ENCODE data around the gene IGF2BP3.

Gene IGF2BP3

DNA sequence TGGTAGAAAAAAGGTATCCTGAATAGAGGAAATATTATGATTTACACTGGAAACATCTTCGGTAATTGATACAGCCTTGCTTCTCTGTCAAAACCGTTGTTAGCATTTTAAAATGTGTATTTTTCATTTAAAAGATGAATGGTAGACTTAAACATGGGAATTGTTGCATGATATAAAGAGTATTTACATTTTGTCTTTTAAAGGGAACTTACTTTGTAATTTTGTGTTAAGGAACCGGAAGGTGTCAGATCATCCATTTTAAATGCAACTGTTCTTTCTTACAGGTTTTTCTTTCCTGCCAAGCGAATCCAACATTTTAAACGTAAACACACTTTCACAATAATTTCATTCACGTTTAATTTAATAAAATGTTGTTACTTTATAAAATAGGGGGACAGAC is 1.8 kb upstream of the IGF2BP3 start:
- peak; percentile 42 for DNase-seq (ENCODE audit: low spot score)

GRCh38 chr7:23471106-23471859 is 992 bp upstream of the IGF2BP3 start:
- peak; percentile 81 for DNase-seq (ENCODE audit: low spot score)

- DNase-seq (ENCODE audit: low spot score) = peak; percentile 41
These were observed 385 bp downstream of the IGF2BP3 start for GRCh38 chr7:23469961-23470250.

DNA sequence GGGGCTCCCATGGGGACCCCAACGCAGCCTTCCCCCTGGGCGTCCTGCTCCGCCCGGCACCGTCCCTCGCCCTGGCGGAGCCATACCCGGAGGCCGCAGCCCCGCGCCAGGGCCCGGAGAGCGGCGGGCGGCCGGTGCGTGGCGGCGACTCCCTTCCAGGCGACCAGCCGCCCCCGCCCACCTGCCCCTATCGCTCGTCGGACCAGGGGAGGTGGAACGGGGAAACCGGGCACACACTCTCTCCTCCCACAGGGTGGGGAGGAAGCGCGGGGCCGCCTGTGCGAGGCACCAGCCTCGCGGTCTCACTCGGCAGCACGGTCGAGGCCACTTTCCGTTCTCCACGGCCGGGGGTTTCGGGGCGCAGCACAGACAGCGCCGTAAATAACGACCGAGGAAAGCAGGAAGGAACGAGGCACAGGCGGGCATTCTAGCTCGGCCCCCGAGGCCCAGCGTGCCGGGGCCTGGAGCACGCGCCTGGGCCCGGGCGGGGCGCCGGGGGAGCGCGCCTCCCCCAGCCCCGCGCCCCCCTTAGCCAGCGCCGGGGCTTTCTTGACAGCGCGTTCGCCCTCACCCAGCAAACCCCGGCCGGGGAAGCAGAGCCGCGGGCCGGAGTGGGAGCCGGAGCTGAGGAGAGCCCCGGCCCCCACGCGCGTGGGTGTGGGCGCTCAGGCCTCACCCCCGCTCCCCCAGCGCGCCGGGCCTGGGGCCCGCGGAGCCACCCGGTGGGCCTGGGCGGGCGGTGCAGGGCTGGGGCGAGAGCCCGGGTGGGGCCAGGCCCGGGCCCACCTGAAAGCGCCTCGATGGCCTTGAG is 936 bp downstream of the IGF2BP3 start:
- DNase-seq (ENCODE audit: low spot score) = peak; percentile 69

DNA sequence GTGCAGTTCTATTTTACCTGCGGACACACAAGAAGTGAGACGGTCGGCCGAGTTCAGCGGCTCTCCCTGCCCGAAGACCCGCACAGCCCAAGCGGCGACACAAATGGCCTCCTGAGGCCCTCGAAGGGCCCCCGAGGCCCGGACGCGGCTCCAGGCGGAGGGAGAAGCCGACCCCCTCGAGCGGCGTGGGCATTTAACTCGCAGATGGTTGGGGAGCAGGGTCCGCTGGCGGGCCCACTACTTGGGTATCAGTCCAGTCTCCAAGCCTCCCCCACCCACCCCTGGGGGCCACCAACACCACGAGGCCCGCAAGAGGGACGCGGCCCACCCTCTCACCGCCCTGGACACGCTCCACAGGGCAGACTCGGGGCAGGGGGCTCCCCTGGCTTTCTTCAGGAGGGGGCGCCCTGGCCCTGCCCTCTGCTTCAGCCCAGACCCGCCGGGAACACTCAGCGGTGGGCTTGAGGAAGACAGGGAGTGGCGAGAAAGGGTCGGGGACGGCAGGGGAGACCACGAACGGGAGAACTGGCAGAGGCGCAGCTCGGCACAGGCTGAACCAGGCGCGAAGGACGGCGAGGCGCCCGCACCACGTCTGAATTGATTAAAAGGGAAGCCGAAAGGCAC is 1.7 kb downstream of the IGF2BP3 start:
- DNase-seq (ENCODE audit: low spot score) = peak; percentile 46

DNA sequence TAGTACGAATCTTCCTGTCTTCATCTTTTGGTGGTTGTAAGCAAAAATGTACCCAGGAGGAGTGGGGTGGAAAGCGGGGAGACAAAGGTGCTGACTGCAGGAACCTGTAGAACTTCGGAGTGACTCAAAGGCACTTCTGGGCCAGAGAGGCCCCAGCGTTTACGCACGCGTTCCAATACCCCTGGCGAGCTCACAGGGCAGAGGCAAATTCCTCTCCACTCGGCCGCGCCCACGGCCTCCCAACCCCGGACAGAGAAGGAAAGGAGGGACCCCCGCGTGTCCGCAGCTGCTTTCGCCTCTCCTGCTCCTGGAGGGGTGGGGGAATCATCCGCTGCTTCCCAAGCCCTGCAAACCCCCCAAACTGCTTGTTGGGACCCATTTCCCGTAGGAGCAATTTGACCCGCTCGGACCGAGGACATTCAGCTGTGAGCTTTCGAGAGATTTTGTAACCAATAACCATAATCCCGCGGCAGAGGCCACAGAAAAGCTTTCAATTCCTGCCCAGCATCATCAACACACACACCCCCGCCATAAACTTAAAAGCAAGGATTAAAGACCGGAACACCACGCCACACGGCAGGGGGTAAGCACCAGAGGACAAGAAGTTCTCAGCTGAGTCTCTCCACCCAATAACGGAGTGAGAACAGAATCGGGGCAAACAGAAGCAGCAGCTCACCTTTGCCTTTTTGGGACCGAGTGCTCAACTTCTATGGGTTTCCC is 2.3 kb downstream of the IGF2BP3 start:
- peak; percentile 93 for DNase-seq (ENCODE audit: low spot score)

DNA sequence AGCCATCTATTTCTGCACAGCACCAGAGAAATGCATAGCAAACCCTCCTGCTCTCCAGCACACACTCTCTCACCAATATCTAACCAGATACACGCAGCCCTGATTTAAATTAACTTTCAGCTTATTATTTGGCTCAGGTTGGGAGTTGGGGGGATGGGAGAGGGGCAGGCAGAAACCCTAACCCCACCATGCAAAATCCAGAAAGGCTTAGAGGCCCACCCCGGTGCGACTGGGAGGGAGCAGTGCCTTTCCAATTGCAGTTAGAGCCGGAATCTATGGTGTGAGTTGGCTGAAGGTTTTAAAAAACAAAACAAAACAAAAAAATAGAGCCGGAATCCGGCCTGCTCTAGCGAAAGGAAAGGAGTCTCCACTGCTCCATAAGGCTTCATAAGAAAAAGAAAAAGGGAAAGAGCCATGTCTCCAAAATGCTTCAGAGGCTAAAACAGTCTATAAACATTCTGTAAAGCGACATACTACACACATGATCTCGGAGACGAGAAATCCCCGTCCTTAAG is 2.9 kb downstream of the IGF2BP3 start:
- peak; percentile 28 for DNase-seq (ENCODE audit: low spot score)

GRCh38 chr7:23462846-23463245 is 7.4 kb downstream of the IGF2BP3 start:
- DNase-seq (ENCODE audit: low spot score) = no peak

- no peak for DNase-seq (ENCODE audit: low spot score)
These were observed 12.2 kb downstream of the IGF2BP3 start for GRCh38 chr7:23458044-23458443.

DNA sequence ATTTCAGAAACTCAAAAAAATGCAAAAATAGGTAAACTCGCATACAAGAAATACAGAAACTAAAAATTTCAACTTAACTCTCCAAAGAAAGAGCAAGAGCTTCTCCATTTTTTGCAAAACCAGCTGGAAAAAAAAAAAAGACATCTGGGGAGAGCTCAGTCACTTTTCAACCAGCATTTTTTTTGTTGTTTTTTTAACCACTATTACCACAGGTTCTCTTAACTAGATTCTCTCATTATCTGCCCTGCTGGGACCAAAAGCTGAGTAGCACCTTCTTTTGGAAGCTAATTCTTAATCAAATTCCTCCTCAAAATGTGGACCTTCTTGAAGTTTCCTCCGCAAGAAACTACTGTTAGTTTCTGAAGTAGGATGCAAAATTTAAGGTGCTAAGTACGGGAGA is 14.2 kb downstream of the IGF2BP3 start:
- no peak for DNase-seq (ENCODE audit: low spot score)

- DNase-seq (ENCODE audit: low spot score) = no peak
These were observed 15.3 kb downstream of the IGF2BP3 start for GRCh38 chr7:23454881-23455526.

- DNase-seq (ENCODE audit: low spot score) = no peak
These were observed 19.8 kb downstream of the IGF2BP3 start for GRCh38 chr7:23450518-23450917.

GRCh38 chr7:23449941-23450340 is 20.4 kb downstream of the IGF2BP3 start:
- DNase-seq (ENCODE audit: low spot score) = no peak

GRCh38 chr7:23445326-23445725 is 25.0 kb downstream of the IGF2BP3 start:
- no peak for DNase-seq (ENCODE audit: low spot score)

- no peak for DNase-seq (ENCODE audit: low spot score)
These were observed 26.3 kb downstream of the IGF2BP3 start for GRCh38 chr7:23443974-23444373.

DNA sequence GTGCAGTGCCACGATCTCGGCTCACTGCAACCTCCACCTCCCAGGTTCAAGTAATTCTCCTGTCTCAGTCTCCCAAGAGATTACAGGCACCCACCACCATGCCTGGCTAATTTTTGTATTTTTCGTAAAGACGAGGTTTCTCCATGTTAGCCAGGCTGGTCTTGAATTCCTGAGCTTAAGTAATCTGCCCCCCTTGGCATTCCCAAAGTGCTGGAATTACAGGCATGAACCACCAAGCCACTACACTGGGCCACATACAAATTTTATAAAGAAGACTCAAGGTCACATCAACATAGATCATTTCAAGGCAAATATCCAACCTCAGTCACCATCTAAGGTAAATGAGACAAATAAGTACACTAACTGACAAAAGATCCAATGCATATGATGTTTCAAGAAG is 32.1 kb downstream of the IGF2BP3 start:
- DNase-seq (ENCODE audit: low spot score) = no peak

DNA sequence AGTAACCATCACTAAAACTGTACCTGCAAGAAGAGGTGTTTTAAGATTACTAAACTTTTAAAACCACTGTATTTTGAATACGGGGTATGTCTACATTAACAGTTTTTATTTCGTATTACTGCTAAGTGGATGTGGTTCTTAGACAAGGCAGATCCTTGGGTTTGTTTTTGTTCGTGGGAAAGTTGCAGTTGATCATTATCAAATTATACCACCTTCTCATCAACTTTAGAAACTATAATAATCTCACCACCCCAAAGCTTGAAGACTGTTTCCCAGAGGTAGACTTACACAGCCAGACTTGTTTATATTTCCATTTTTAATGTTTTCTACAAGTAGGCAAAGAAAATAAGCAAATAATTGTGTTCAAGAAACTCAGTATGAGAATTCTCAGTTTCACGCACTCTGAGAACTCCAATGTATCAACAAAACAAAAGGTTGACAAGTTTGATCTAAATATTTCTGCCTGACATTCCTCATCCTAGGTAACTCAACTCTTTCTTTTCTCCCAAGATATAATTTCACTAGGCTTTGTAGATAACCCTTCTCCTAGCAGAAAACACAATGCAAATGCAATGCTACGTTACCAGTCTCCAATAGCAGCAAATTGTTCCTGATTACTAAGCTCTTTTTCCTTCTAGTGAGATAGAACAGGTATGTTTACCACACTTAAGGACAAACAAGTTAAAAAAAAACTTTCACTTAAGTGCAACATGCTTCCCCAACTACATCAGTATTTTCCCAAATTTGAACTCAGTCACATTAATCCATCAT is 36.0 kb downstream of the IGF2BP3 start:
- no peak for DNase-seq (ENCODE audit: low spot score)

DNA sequence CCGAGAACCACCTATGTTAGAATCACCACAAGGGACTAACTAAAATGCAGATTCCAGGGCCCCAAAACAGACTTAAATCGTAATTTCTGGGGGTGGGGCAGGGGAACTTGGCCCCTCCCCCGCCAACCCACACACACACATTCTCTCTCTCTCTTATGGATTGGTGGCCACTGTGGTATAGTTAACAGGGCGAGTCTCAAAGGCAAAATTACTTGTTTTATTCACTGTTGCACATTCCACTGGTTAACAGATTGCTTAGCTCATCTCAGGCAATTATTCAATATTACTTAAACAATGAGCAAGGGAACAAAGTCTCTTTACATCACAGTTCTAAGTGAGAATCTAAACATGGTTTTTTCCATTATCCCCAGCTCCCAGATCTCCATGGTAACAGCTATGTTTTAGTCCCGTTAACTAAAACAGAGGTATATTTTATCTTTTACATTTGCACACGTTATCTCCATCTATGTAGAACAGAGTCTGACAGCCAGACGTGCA is 38.5 kb downstream of the IGF2BP3 start:
- peak; percentile 35 for DNase-seq (ENCODE audit: low spot score)

DNA sequence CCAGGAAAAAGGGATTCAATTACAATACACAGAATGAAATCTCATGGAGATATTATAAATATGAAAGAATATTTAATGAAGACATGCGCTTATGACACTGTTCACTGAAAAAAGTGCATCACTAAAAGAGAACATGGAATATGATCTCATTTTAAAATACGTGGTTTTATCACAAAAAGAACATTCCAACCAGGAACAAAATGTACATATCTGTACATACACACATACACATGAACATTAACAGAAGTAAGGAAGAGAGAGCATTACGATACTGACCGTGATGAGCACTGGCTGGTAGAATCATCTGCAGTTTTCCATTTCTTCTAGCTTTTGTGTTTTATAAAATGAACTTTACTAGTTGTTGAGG is 39.4 kb downstream of the IGF2BP3 start:
- DNase-seq (ENCODE audit: low spot score) = no peak

DNA sequence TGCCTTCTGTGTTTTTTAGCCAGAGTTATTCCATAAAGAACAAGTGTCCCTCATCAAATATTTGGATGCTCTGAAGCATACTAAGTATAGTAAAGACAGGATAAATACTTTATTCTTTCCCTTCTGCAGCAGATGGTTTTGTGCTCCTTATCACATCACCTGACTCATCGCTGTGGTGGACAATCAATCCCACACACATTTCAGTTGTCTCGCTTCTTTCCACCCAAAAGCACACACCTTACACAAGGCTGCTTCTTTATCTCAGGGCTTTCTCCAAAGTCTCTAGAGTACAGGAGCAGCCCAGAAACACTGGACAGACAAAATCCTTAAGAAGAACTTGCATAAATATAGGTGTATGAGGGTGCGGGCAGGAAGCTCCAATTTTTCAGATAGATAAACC is 43.4 kb downstream of the IGF2BP3 start:
- DNase-seq (ENCODE audit: low spot score) = no peak

DNA sequence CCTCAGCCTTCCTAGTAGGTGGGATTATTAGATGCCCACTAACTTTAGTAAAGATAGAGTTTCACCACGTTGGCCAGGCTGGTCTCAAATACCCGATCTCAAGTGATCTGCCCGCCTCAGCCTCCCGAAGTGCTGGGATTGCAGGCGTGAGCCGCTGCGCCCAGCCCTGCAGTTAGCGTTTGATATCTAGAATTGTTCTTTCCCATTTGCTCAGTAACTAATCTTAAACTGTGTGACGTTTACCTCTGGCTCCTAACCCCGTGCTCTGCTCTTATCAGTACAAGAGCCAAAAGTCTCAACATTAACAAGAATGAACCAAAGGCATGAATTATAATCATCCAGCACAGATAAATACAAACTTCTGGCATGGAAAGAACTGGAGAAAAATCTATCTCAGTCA is 47.4 kb downstream of the IGF2BP3 start:
- no peak for DNase-seq (ENCODE audit: low spot score)

Data from SW480 (cell line).